OCI-LY1 (cell line): Measurements from ENCODE around the gene CACNG3.
"Not testable (repeated sequence)": the region's sequence is repeated elsewhere in the genome, so short reads cannot be mapped to it uniquely, and the experiment has no call there.

ENCODE experiments used
- H2AFZ ChIP-seq: fragments of 200-600 bp; sonication (generic), shearing (Covaris generic); 2 replicates; pipeline ENCODE4 v1.6.0; 2014; ENCODE audit warnings: antibody characterized with exemption, mild to moderate bottlenecking, low read length
- H3F3A ChIP-seq: fragments of 200-600 bp; sonication (generic), shearing (Covaris generic); 2 replicates; pipeline ENCODE4 v1.6.0; 2014; ENCODE audit warnings: mild to moderate bottlenecking, antibody characterized with exemption, low read length, moderate library complexity; ENCODE audit not compliant: insufficient read depth
- H3K27ac ChIP-seq: fragments of 200-600 bp; sonication (generic); 2 replicates; pipeline ENCODE4 v1.5.1; 2014; ENCODE audit warnings: low read length, mixed run types, mild to moderate bottlenecking, low read depth; ENCODE audit not compliant: poor library complexity, severe bottlenecking
- H3K27me3 ChIP-seq: fragments of 200-600 bp; sonication (generic); 2 replicates; pipeline ENCODE4 v1.6.0; 2014; ENCODE audit warnings: antibody characterized with exemption, mild to moderate bottlenecking, low read length, moderate library complexity; ENCODE audit not compliant: insufficient read depth
- H3K36me3 ChIP-seq: fragments of 200-600 bp; sonication (generic); 2 replicates; pipeline ENCODE4 v1.6.1; 2014; ENCODE audit warnings: mild to moderate bottlenecking, antibody characterized with exemption, low read length, moderate library complexity, mixed read lengths; ENCODE audit not compliant: insufficient read depth
- H3K4me1 ChIP-seq: fragments of 200-600 bp; sonication (generic); 2 replicates; pipeline ENCODE4 v1.5.1; 2014; ENCODE audit warnings: mild to moderate bottlenecking, low read length, moderate library complexity; ENCODE audit not compliant: insufficient read depth, severe bottlenecking
- H3K4me2 ChIP-seq: fragments of 200-600 bp; sonication (generic), shearing (Covaris generic); 2 replicates; pipeline ENCODE4 v1.6.1; 2014; ENCODE audit warnings: low read length
- H3K4me3 ChIP-seq: fragments of 200-600 bp; sonication (generic); 2 replicates; pipeline ENCODE4 v1.5.1; 2014; ENCODE audit warnings: low read length, low read depth, mild to moderate bottlenecking, mixed read lengths; ENCODE audit not compliant: poor library complexity, severe bottlenecking
- H3K79me2 ChIP-seq: fragments of 200-600 bp; shearing (Covaris generic); 2 replicates; pipeline ENCODE4 v1.6.1; 2016; ENCODE audit warnings: mixed run types, low read length, mixed read lengths; ENCODE audit not compliant: insufficient read depth
- H3K9ac ChIP-seq: fragments of 200-600 bp; sonication (generic), shearing (Covaris generic); 2 replicates; pipeline ENCODE4 v1.6.1; 2014; ENCODE audit warnings: mild to moderate bottlenecking, low read length, mixed read lengths
- H3K9me2 ChIP-seq: fragments of 200-600 bp; sonication (generic), shearing (Covaris generic); 2 replicates; pipeline ENCODE4 v1.6.1; 2014; ENCODE audit warnings: low read depth, mild to moderate bottlenecking, low read length, mixed read lengths
- H3K9me3 ChIP-seq: fragments of 200-600 bp; shearing (Covaris generic); 2 replicates; pipeline ENCODE4 v1.6.1; 2014; ENCODE audit warnings: low read length, mixed read lengths
- H4K20me1 ChIP-seq: fragments of 200-600 bp; sonication (generic), shearing (Covaris generic); 2 replicates; pipeline ENCODE4 v1.6.0; 2016; ENCODE audit warnings: mild to moderate bottlenecking, low read length; ENCODE audit not compliant: insufficient read depth
- CTCF ChIP-seq: fragments of 200-600 bp; sonication (generic), shearing (Covaris generic); IDR thresholded peaks from 2 replicates; pipeline ENCODE4 v1.5.1; 2017; ENCODE audit warnings: mild to moderate bottlenecking, antibody characterized with exemption, low read length, moderate library complexity, mixed read lengths
- EZH2 ChIP-seq: fragments of 200-600 bp; sonication (generic), shearing (Covaris generic); IDR thresholded peaks from 2 replicates; pipeline ENCODE4 v1.8.0; 2017; ENCODE audit warnings: borderline replicate concordance, mixed run types, mild to moderate bottlenecking, antibody characterized with exemption, low read length, moderate library complexity, mixed read lengths

The CACNG3 gene

GRCh38 chr16:24336491-24336890 lies 80.4 kb downstream of the CACNG3 start:
- Histone ChIP-seq H2AFZ (no peak overlapping the region), H3K36me3 (no peaks in the 10 kb centered on the region), H3K4me2 (no peak overlapping the region), H3F3A (no peaks in the 10 kb centered on the region), H3K27ac (no peak overlapping the region), H3K4me3 (no peak overlapping the region), H3K4me1 (no peaks in the 10 kb centered on the region), H4K20me1 (no peaks in the 10 kb centered on the region), H3K9me3 (no peaks in the 10 kb centered on the region), H3K27me3 (no peaks in the 10 kb centered on the region), H3K9me2 (no peaks in the 10 kb centered on the region), H3K79me2 (no peaks in the 10 kb centered on the region), H3K9ac (no peak overlapping the region)
- no peak for TF ChIP-seq EZH2
- TF ChIP-seq CTCF = no peak

GRCh38 chr16:24337013-24337412 lies 80.9 kb downstream of the CACNG3 start:
- H3F3A ChIP-seq = no peaks in the 10 kb centered on the region
- H3K9ac ChIP-seq = no peak overlapping the region
- no peak overlapping the region for H3K4me2 ChIP-seq
- no peaks in the 10 kb centered on the region for H3K4me1 ChIP-seq
- no peak overlapping the region for H3K27ac ChIP-seq
- H4K20me1 ChIP-seq = no peaks in the 10 kb centered on the region
- TF ChIP-seq CTCF (no peak), EZH2 (no peak)
- H2AFZ ChIP-seq = no peak overlapping the region
- no peaks in the 10 kb centered on the region for H3K36me3 ChIP-seq
- H3K79me2 ChIP-seq = no peaks in the 10 kb centered on the region
- H3K27me3 ChIP-seq = no peaks in the 10 kb centered on the region
- H3K9me3 ChIP-seq = no peaks in the 10 kb centered on the region
- no peak overlapping the region for H3K4me3 ChIP-seq
- no peaks in the 10 kb centered on the region for H3K9me2 ChIP-seq

DNA sequence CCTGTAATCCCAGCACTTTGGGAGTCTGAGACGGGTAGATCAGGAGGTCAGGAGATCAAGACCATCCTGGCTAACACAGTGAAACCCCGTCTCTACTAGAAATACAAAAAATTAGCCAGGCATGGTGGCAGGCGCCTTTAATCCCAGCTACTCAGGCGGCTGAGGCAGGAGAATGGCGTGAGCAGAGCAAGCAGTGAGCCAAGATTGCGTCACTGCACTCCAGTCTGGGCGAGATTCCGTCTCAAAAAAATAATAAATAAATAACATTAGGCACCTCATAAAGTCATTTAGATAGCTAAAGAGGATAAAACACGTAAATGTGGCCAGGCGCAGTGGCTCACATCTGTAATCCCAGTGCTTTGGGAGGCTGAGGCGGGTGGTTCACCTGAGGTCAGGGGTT lies 87.7 kb downstream of the CACNG3 start:
- H3K79me2 ChIP-seq, H3K27ac ChIP-seq, H2AFZ ChIP-seq, H3K27me3 ChIP-seq, H3K4me3 ChIP-seq, H3K4me2 ChIP-seq, H3K36me3 ChIP-seq, H3K4me1 ChIP-seq, H3K9me2 ChIP-seq, H3K9ac ChIP-seq, H4K20me1 ChIP-seq, H3F3A ChIP-seq, H3K9me3 ChIP-seq: not testable (repeated sequence)

GRCh38 chr16:24344784-24345183 lies 88.6 kb downstream of the CACNG3 start:
- Histone ChIP-seq H3K79me2 (no peaks in the 10 kb centered on the region), H3K9ac (no peak overlapping the region), H3K27ac (no peak overlapping the region), H3K4me3 (no peak overlapping the region), H3K4me2 (no peak overlapping the region), H3K9me2 (no peaks in the 10 kb centered on the region), H2AFZ (no peak overlapping the region), H3F3A (no peaks in the 10 kb centered on the region), H3K9me3 (no peaks in the 10 kb centered on the region), H3K4me1 (no peaks in the 10 kb centered on the region), H3K36me3 (no peaks in the 10 kb centered on the region), H3K27me3 (no peaks in the 10 kb centered on the region; the same call in 1 of the 2 replicates), H4K20me1 (no peaks in the 10 kb centered on the region)
- TF ChIP-seq EZH2 (no peak), CTCF (no peak)
